ENCODE measurements around the gene CCDC82.

CCDC82 gene

GRCh38 chr11:96330511-96330859, 59.2 kb downstream of the CCDC82 start:
- H3K4me3 ChIP-seq (ENCODE audit: low read depth, low read length) = no peak overlapping the region
- TF ChIP-seq, protein P1, sequence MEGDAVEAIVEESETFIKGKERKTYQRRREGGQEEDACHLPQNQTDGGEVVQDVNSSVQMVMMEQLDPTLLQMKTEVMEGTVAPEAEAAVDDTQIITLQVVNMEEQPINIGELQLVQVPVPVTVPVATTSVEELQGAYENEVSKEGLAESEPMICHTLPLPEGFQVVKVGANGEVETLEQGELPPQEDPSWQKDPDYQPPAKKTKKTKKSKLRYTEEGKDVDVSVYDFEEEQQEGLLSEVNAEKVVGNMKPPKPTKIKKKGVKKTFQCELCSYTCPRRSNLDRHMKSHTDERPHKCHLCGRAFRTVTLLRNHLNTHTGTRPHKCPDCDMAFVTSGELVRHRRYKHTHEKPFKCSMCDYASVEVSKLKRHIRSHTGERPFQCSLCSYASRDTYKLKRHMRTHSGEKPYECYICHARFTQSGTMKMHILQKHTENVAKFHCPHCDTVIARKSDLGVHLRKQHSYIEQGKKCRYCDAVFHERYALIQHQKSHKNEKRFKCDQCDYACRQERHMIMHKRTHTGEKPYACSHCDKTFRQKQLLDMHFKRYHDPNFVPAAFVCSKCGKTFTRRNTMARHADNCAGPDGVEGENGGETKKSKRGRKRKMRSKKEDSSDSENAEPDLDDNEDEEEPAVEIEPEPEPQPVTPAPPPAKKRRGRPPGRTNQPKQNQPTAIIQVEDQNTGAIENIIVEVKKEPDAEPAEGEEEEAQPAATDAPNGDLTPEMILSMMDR (IDR thresholded peaks at IDR 0.05; ENCODE audit: control insufficient read depth, extremely low read depth, insufficient read depth) = no peak
- no peak for DNase-seq (ENCODE audit: low read depth)

GRCh38 chr11:96329855-96330510, 59.7 kb downstream of the CCDC82 start:
- H3K4me3 ChIP-seq (ENCODE audit: low read depth, low read length) = no peak overlapping the region
- TF ChIP-seq, protein P1 (IDR thresholded peaks at IDR 0.05; ENCODE audit: control insufficient read depth, extremely low read depth, insufficient read depth) = no peak
- DNase-seq (ENCODE audit: low read depth) = no peak

DNA sequence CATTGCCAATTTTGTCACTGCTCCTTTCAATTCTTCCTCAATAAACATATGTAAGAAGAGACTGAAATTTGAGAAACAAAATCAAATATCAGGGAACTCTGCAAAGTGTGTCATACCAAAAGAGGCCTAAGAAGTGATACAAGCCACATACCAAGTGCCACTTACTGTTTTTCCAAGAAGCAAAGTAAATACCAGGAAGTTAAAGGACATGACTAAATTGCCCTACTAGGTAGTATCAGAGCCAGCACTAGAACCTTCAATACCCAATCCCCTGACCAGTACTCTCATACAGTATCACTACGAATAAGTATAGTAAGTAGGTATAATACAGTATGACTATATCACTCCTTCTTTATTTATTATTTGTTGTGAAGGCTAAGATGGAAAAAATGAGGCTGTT, 60.3 kb downstream of the CCDC82 start:
- H3K4me3 ChIP-seq (ENCODE audit: low read depth, low read length) = no peak overlapping the region
- no peak for DNase-seq (ENCODE audit: low read depth)
- TF ChIP-seq, protein P1 (IDR thresholded peaks at IDR 0.05; ENCODE audit: control insufficient read depth, extremely low read depth, insufficient read depth) = no peak

GRCh38 chr11:96328395-96329010, 61.2 kb downstream of the CCDC82 start:
- TF ChIP-seq, protein P1 (IDR thresholded peaks at IDR 0.05; ENCODE audit: control insufficient read depth, extremely low read depth, insufficient read depth) = no peak
- no peak for DNase-seq (ENCODE audit: low read depth)
- no peak overlapping the region for H3K4me3 ChIP-seq (ENCODE audit: low read depth, low read length)

DNA sequence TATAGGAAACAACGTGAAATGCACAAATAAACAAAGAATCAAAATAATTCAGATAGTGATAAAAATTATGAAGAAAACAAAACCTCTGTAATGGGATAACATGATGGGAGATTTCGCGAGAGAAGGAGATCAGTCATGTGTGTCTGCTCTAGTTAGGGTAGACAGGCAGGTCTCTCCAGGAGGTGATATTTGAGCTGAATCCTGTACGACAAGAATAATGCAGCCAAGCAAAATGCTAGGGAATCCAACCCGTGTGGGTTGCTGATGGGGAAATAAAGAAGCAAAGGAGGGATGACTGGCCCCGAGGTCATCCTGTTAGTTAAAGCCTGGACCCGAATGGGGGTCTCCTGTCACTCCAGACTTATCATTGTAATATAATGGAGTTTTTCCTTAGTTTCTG, 62.8 kb downstream of the CCDC82 start:
- TF ChIP-seq, protein P1 (IDR thresholded peaks at IDR 0.05; ENCODE audit: control insufficient read depth, extremely low read depth, insufficient read depth) = no peak
- DNase-seq (ENCODE audit: low read depth) = no peak
- H3K4me3 ChIP-seq (ENCODE audit: low read depth, low read length) = no peak overlapping the region

DNA sequence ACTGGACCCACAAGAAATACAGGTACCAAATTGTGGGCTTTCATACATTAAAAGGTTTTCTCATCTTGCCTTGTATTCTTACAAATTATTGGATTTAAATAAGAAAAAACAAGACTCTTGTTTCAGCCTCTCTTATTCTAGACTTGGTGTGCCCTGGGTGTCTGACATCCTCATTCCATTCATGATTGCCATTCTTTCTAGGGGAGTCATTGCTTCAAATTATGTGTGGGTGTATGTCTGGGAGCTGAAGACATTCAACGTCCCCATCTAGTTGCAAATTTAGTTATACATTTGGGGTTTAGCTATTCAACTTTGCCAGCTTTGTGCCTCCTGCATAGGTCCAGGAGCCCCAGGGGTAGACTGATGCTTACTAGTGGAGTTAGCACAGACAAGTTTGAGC, 64.8 kb downstream of the CCDC82 start:
- DNase-seq (ENCODE audit: low read depth) = no peak
- no peak overlapping the region for H3K4me3 ChIP-seq (ENCODE audit: low read depth, low read length)
- TF ChIP-seq, protein P1 (IDR thresholded peaks at IDR 0.05; ENCODE audit: control insufficient read depth, extremely low read depth, insufficient read depth) = no peak

DNA sequence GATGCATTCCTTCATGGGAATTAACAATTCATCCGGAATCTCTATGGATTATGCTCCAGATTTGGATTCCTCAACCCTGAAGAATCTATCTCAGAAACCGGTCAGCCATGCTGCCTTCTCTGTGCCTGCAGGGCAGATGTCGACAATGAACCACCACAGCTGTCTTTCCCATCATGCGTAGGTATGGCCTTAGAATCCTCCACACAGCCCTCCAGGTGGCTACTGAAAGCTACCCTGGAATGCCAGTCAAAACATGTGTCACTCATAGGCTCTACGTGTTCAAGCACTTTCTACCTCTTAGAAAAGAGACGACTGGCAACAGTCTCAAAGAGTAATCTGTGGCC, 66.1 kb downstream of the CCDC82 start:
- TF ChIP-seq, protein P1 (IDR thresholded peaks at IDR 0.05; ENCODE audit: control insufficient read depth, extremely low read depth, insufficient read depth) = no peak
- no peak for DNase-seq (ENCODE audit: low read depth)
- H3K4me3 ChIP-seq (ENCODE audit: low read depth, low read length) = no peak overlapping the region

Data from LNCaP clone FGC (cell line).